AG09309 (cell line): ENCODE measurements around the gene PLA2G4B.

Experiments
- DNase-seq: peaks from one replicate; pipeline ENCODE4 v3.0.0-alpha.2; 2010; ENCODE audit warnings: low read depth
- H3K4me3 ChIP-seq: 2 replicates; pipeline ENCODE4 v1.5.1; 2011; ENCODE audit warnings: mild to moderate bottlenecking, low read depth, low read length, moderate library complexity; ENCODE audit not compliant: control insufficient read depth
- CTCF ChIP-seq: IDR thresholded peaks from 2 replicates; pipeline ENCODE4 v1.5.1; 2011; ENCODE audit warnings: mild to moderate bottlenecking, low read depth, low read length, inconsistent platforms; ENCODE audit not compliant: insufficient read depth, control insufficient read depth; ENCODE audit errors: missing control alignments

Gene PLA2G4B

GRCh38 chr15:41792000-41792637, 46.5 kb upstream of the PLA2G4B start:
- TF ChIP-seq CTCF: no peak
- H3K4me3 ChIP-seq: no peak overlapping the region
- DNase-seq: no peak

- TF ChIP-seq CTCF: no peak
- no peak overlapping the region for H3K4me3 ChIP-seq
- peak; percentile 21 for DNase-seq
These were observed 44.6 kb upstream of the PLA2G4B start for GRCh38 chr15:41794081-41794480.

DNA sequence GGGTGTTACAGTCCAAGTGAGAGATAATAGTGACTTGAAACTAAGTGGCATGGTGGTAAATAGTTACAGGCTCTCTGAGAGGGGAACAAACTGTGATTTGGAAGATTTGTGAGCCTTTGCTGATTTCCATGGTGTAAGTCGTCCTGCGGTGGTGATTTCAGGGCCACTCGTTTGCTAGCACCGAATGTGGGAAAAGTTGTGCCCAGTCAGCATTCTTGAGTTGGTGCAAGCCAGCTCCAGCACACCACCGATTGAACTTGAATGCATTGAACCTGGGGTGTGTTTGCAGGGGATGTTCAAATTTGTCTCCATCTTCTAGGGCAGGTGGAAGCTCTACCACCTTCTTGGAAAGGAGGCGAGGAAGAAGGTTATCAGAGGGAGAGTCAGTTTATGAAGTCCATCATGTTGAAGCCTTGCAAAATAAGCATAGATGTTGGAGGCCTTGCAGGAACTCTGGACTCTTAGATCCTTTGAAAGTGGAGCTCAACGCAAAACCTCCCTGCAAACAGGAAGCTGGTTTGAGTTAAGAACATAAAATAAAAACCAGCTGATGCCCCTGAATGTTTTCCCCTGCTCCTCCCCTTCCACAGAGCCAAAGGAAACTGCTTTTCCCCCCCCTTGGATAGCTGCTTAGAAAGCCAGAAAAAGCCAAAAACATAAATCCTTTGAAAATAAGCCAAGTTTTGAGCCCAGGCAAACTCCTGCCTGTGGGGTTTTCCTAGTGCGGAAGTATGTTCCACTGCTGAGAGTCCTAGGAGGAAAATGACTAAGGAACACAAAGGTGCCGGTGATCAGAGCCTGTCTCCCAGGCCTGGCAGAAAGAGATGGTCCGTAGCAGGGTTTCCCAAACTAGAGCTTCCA, 42.4 kb upstream of the PLA2G4B start:
- TF ChIP-seq CTCF: no peak
- H3K4me3 ChIP-seq: no peak overlapping the region
- DNase-seq: peak; percentile 74

DNA sequence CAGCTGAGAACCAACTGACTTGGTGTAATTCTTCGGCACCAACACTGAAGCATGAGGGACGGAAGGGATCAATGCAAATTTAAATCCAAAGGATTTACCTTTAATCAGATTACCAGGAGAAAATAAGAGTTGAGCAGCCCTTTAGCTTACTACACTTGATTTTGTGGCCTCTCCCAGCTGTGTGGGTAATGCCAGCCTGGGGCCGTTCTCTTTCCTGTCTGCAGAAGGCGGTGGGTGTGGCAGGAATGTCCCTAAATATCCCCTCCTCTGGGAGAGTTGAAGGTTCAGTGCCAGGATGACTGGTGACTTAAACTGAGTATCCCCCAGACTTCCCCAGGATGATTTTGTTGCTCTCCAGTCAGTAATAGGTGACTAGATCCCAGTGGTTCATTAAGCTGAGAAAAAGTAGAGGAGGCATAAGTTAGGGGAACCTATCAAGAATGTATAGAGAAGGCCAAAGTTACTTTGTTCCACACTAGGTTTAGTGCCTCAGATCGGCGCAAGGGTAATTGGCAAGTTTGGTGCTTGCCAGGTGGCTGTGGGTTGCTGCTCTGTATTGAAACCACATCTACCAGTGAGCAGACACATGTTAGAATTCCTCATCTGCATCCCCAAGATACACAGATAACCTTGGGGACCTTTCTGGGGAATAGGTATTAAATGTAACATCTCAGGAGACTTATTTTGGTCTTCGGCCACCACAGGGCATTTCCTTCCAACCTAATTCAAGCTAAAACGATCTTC, 41.3 kb upstream of the PLA2G4B start:
- no peak for DNase-seq
- no peak for TF ChIP-seq CTCF
- no peak overlapping the region for H3K4me3 ChIP-seq

- no peak for DNase-seq
- no peak overlapping the region for H3K4me3 ChIP-seq
- no peak for TF ChIP-seq CTCF
These were observed 39.8 kb upstream of the PLA2G4B start for GRCh38 chr15:41798607-41799487.

DNA sequence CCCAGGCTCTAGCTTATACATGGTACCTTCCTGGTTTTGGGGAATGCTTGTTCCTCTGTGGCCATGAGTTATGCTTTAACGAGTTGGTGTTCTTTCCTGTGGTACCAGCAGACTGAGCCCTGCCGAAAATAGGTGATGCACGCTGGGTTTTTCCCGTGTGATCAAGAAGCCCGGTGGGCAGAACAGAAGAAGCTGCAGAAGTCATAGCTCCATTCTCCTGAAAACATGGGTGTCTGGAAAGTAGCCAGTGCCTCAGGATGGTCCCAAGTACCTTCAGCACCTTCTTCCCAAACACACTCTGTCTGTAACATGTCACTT, 39.2 kb upstream of the PLA2G4B start:
- no peak overlapping the region for H3K4me3 ChIP-seq
- no peak for TF ChIP-seq CTCF
- no peak for DNase-seq
